Measurements from ENCODE around the gene RASA3.

RASA3 gene

DNA sequence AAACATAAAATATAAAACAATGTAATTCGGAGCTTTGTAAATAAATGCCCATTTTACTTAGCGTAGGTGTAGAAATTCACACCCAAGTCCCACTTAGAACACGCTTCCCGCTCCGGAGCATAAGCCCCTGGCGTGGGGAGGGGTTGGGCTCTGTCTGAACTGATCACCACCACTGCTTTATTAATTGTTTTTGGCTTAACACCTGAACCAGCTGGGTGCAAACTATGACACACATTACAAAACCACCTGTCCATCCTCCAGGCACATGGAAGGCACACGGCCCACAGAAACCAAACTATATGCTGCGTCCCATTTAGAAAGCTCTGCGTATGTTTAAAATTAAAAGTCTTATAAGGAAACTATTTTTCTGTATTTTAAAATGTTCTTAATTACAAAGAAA, 25.9 kb downstream of the RASA3 start:
- DNase-seq, result no peak
- Histone ChIP-seq H4K20me1 (ENCODE audit: insufficient read depth, low read length) (no peaks in the 10 kb centered on the region), H3K4me1 (ENCODE audit: low read length) (peaks cover 29% of the 10 kb centered on the region), H3F3A (ENCODE audit: insufficient read depth, low read length) (peaks cover 22% of the 10 kb centered on the region), H2AFZ (ENCODE audit: low read length) (no peak overlapping the region), H3K9me2 (replicated peaks; ENCODE audit: insufficient read depth, low read length) (no peaks in the 10 kb centered on the region), H3K9ac (ENCODE audit: low read length) (no peak overlapping the region), H3K79me2 (ENCODE audit: low read length) (peaks cover 85% of the 10 kb centered on the region), H3K27me3 (replicated peaks; ENCODE audit: insufficient read depth, low read length) (no peaks in the 10 kb centered on the region), H3K4me3 (ENCODE audit: low read length) (no peak overlapping the region), H3K9me3 (replicated peaks; ENCODE audit: insufficient read depth, low read length) (no peaks in the 10 kb centered on the region), H3K4me2 (ENCODE audit: low read depth, low read length) (no peak overlapping the region), H3K36me3 (replicated peaks; ENCODE audit: insufficient read depth, low read length) (no peaks in the 10 kb centered on the region; the same call in 1 of the 2 replicates), H3K27ac (ENCODE audit: low read length) (no peak overlapping the region)
- TF ChIP-seq EZH2 (optimal IDR thresholded peaks at IDR 0.05; ENCODE audit: low read depth, low read length) (no peak), EZH2phosphoT487 (IDR thresholded peaks at IDR 0.05; ENCODE audit: low read length) (no peak)
- TF ChIP-seq, protein P1, sequence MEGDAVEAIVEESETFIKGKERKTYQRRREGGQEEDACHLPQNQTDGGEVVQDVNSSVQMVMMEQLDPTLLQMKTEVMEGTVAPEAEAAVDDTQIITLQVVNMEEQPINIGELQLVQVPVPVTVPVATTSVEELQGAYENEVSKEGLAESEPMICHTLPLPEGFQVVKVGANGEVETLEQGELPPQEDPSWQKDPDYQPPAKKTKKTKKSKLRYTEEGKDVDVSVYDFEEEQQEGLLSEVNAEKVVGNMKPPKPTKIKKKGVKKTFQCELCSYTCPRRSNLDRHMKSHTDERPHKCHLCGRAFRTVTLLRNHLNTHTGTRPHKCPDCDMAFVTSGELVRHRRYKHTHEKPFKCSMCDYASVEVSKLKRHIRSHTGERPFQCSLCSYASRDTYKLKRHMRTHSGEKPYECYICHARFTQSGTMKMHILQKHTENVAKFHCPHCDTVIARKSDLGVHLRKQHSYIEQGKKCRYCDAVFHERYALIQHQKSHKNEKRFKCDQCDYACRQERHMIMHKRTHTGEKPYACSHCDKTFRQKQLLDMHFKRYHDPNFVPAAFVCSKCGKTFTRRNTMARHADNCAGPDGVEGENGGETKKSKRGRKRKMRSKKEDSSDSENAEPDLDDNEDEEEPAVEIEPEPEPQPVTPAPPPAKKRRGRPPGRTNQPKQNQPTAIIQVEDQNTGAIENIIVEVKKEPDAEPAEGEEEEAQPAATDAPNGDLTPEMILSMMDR (IDR thresholded peaks at IDR 0.05; ENCODE audit: low read length), result no peak

GRCh38 chr13:114105521-114106225, 26.8 kb downstream of the RASA3 start:
- H3K36me3 ChIP-seq (replicated peaks; ENCODE audit: insufficient read depth, low read length), result no peaks in the 10 kb centered on the region; the same call in 1 of the 2 replicates
- no peaks in the 10 kb centered on the region for H4K20me1 ChIP-seq (ENCODE audit: insufficient read depth, low read length)
- no peaks in the 10 kb centered on the region for H3K9me3 ChIP-seq (replicated peaks; ENCODE audit: insufficient read depth, low read length)
- no peaks in the 10 kb centered on the region for H3K27me3 ChIP-seq (replicated peaks; ENCODE audit: insufficient read depth, low read length)
- H3K27ac ChIP-seq (ENCODE audit: low read length), result no peak overlapping the region
- H3K9me2 ChIP-seq (replicated peaks; ENCODE audit: insufficient read depth, low read length), result no peaks in the 10 kb centered on the region
- peaks cover 26% of the 10 kb centered on the region for H3F3A ChIP-seq (ENCODE audit: insufficient read depth, low read length)
- no peak for TF ChIP-seq EZH2phosphoT487 (IDR thresholded peaks at IDR 0.05; ENCODE audit: low read length)
- TF ChIP-seq, protein P1 (IDR thresholded peaks at IDR 0.05; ENCODE audit: low read length), result no peak
- no peak for TF ChIP-seq EZH2 (optimal IDR thresholded peaks at IDR 0.05; ENCODE audit: low read depth, low read length)
- no peak overlapping the region for H3K4me3 ChIP-seq (ENCODE audit: low read length)
- H3K4me2 ChIP-seq (ENCODE audit: low read depth, low read length), result no peak overlapping the region
- peaks cover 89% of the 10 kb centered on the region for H3K79me2 ChIP-seq (ENCODE audit: low read length)
- no peak overlapping the region for H3K9ac ChIP-seq (ENCODE audit: low read length)
- no peak overlapping the region for H2AFZ ChIP-seq (ENCODE audit: low read length)
- no peak for DNase-seq
- peaks cover 32% of the 10 kb centered on the region for H3K4me1 ChIP-seq (ENCODE audit: low read length)

- Histone ChIP-seq H2AFZ (ENCODE audit: low read length) (no peak overlapping the region), H3K27ac (ENCODE audit: low read length) (no peak overlapping the region), H3K27me3 (replicated peaks; ENCODE audit: insufficient read depth, low read length) (no peaks in the 10 kb centered on the region)
Observed at GRCh38 chr13:114104655-114105520, 27.5 kb downstream of the RASA3 start.

More at GRCh38 chr13:114104655-114105520, 27.5 kb downstream of the RASA3 start:
- no peaks in the 10 kb centered on the region for H3K9me3 ChIP-seq (replicated peaks; ENCODE audit: insufficient read depth, low read length)
- H3K36me3 ChIP-seq (replicated peaks; ENCODE audit: insufficient read depth, low read length), result no peaks in the 10 kb centered on the region; the same call in 1 of the 2 replicates
- H4K20me1 ChIP-seq (ENCODE audit: insufficient read depth, low read length), result no peaks in the 10 kb centered on the region
- H3K79me2 ChIP-seq (ENCODE audit: low read length), result peaks cover 92% of the 10 kb centered on the region
- H3F3A ChIP-seq (ENCODE audit: insufficient read depth, low read length), result peaks cover 25% of the 10 kb centered on the region
- no peaks in the 10 kb centered on the region for H3K9me2 ChIP-seq (replicated peaks; ENCODE audit: insufficient read depth, low read length)
- no peak for TF ChIP-seq EZH2phosphoT487 (IDR thresholded peaks at IDR 0.05; ENCODE audit: low read length)
- TF ChIP-seq, protein P1 (IDR thresholded peaks at IDR 0.05; ENCODE audit: low read length), result no peak
- H3K4me3 ChIP-seq (ENCODE audit: low read length), result no peak overlapping the region
- no peak overlapping the region for H3K9ac ChIP-seq (ENCODE audit: low read length)
- DNase-seq, result no peak
- peaks cover 32% of the 10 kb centered on the region for H3K4me1 ChIP-seq (ENCODE audit: low read length)
- H3K4me2 ChIP-seq (ENCODE audit: low read depth, low read length), result no peak overlapping the region

Data from MM.1S (cell line).